22Rv1 (cell line): ENCODE data around the gene GJA5.

Source experiments
- ZFX ChIP-seq: fragments of 450-650 bp; IDR thresholded peaks from 2 replicates; pipeline ENCODE4 v1.6.1; 2017; ENCODE audit warnings: antibody characterized with exemption, borderline replicate concordance
- TF ChIP-seq, protein P1 (sequence below): fragments of 450-650 bp; IDR thresholded peaks from 2 replicates; pipeline ENCODE4 v1.5.1; 2017; ENCODE audit warnings: mild to moderate bottlenecking

DNA sequence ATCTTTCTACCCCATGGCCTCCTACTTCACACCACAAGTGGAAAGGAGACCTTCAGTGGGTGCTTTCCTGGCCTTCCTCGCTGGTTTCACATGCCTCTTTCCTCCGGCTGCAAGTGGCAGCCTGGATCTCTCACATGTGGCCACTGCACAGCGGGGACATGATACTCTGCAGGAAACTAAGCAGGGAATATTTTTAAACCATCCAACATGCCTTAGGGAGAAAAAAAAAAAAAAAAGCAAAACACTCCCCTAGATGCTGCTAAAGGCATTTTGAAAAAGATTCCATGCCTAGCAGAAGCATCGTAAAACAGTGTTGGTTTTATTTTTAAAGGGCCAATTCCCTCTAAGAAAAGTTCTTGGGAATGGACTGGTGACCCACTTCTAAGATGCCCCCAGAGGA is 12.2 kb upstream of the GJA5 start:
- no peak for TF ChIP-seq ZFX
- TF ChIP-seq, protein P1, sequence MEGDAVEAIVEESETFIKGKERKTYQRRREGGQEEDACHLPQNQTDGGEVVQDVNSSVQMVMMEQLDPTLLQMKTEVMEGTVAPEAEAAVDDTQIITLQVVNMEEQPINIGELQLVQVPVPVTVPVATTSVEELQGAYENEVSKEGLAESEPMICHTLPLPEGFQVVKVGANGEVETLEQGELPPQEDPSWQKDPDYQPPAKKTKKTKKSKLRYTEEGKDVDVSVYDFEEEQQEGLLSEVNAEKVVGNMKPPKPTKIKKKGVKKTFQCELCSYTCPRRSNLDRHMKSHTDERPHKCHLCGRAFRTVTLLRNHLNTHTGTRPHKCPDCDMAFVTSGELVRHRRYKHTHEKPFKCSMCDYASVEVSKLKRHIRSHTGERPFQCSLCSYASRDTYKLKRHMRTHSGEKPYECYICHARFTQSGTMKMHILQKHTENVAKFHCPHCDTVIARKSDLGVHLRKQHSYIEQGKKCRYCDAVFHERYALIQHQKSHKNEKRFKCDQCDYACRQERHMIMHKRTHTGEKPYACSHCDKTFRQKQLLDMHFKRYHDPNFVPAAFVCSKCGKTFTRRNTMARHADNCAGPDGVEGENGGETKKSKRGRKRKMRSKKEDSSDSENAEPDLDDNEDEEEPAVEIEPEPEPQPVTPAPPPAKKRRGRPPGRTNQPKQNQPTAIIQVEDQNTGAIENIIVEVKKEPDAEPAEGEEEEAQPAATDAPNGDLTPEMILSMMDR: no peak
